H9 (cell line): ENCODE results near the gene GTF3C1. TPM values are rescaled to one million over a fixed set of nuclear protein-coding genes. Genes with fewer than 3 reads are reported as not detected.

Source experiments
- DNase-seq: peaks from one replicate; pipeline ENCODE4 v3.0.0-alpha.2; 2017
- H2AFZ ChIP-seq: one replicate; pipeline ENCODE4 v1.6.1; 2013; ENCODE audit warnings: mild to moderate bottlenecking, low read length, control low read depth, moderate library complexity
- H2AK5ac ChIP-seq: 2 replicates; pipeline ENCODE4 v1.6.1; 2013; ENCODE audit warnings: low read length, control low read depth, mixed read lengths; ENCODE audit not compliant: insufficient read length
- H2BK120ac ChIP-seq: one replicate; pipeline ENCODE4 v1.6.1; 2013; ENCODE audit warnings: low read depth, mild to moderate bottlenecking, low read length, control low read depth, inconsistent platforms; ENCODE audit not compliant: poor library complexity, severe bottlenecking
- H2BK12ac ChIP-seq: 2 replicates; pipeline ENCODE4 v1.6.1; 2013; ENCODE audit warnings: low read length, control low read depth, mixed read lengths, low read depth; ENCODE audit not compliant: insufficient read length
- H2BK15ac ChIP-seq: 2 replicates; pipeline ENCODE4 v1.6.1; 2013; ENCODE audit warnings: low read depth, low read length, control low read depth
- H2BK20ac ChIP-seq: one replicate; pipeline ENCODE4 v1.6.1; 2013; ENCODE audit warnings: low read depth, mild to moderate bottlenecking, low read length, control low read depth, inconsistent platforms; ENCODE audit not compliant: poor library complexity, severe bottlenecking
- H2BK5ac ChIP-seq: 2 replicates; pipeline ENCODE4 v1.6.1; 2013; ENCODE audit warnings: low read length, control low read depth, mixed read lengths; ENCODE audit not compliant: insufficient read length
- H3K14ac ChIP-seq: 2 replicates; pipeline ENCODE4 v1.6.1; 2013; ENCODE audit warnings: low read length, control low read depth; ENCODE audit not compliant: insufficient read depth
- H3K18ac ChIP-seq: 2 replicates; pipeline ENCODE4 v1.6.1; 2013; ENCODE audit warnings: low read depth, mild to moderate bottlenecking, mixed read lengths, low read length, control low read depth; ENCODE audit not compliant: insufficient read length
- H3K23ac ChIP-seq: 2 replicates; pipeline ENCODE4 v1.6.1; 2013; ENCODE audit warnings: low read length, control low read depth, mixed read lengths, low read depth; ENCODE audit not compliant: insufficient read length
- H3K23me2 ChIP-seq: 2 replicates; pipeline ENCODE4 v1.6.1; 2013; ENCODE audit warnings: low read depth, mild to moderate bottlenecking, mixed read lengths, low read length, control low read depth; ENCODE audit not compliant: insufficient read length, poor library complexity, severe bottlenecking
- H3K27ac ChIP-seq: 2 replicates; pipeline ENCODE4 v1.5.1; 2013; ENCODE audit warnings: low read length, control low read depth, mixed read lengths, low read depth; ENCODE audit not compliant: insufficient read length
- H3K27me3 ChIP-seq: 2 replicates; pipeline ENCODE4 v1.6.1; 2013; ENCODE audit warnings: low read length, control low read depth, inconsistent platforms; ENCODE audit not compliant: insufficient read depth
- H3K4ac ChIP-seq: 2 replicates; pipeline ENCODE4 v1.6.1; 2013; ENCODE audit warnings: low read depth, mild to moderate bottlenecking, control low read depth, inconsistent platforms, low read length, moderate library complexity
- H3K4me1 ChIP-seq: 2 replicates; pipeline ENCODE4 v1.6.1; 2013; ENCODE audit warnings: low read length, control low read depth, inconsistent platforms; ENCODE audit not compliant: insufficient read depth
- H3K4me2 ChIP-seq: 2 replicates; pipeline ENCODE4 v1.6.1; 2013; ENCODE audit warnings: low read length, control low read depth, mixed read lengths; ENCODE audit not compliant: insufficient read length, insufficient read depth
- H3K56ac ChIP-seq: 2 replicates; pipeline ENCODE4 v1.6.1; 2013; ENCODE audit warnings: low read depth, mild to moderate bottlenecking, mixed read lengths, low read length, control low read depth; ENCODE audit not compliant: insufficient read length
- H3K79me1 ChIP-seq: 2 replicates; pipeline ENCODE4 v1.6.1; 2013; ENCODE audit warnings: low read depth, mild to moderate bottlenecking, moderate library complexity, low read length, control low read depth, inconsistent platforms; ENCODE audit not compliant: insufficient read depth, poor library complexity, severe bottlenecking
- H3K79me2 ChIP-seq: 2 replicates; pipeline ENCODE4 v1.6.1; 2013; ENCODE audit warnings: low read length, control low read depth, inconsistent platforms; ENCODE audit not compliant: insufficient read depth
- H3K9ac ChIP-seq: 2 replicates; pipeline ENCODE4 v1.6.1; 2013; ENCODE audit warnings: low read length, control low read depth, mixed read lengths; ENCODE audit not compliant: insufficient read length; ENCODE audit errors: extremely low read depth
- H3K9me3 ChIP-seq: one replicate; pipeline ENCODE4 v1.6.1; 2013; ENCODE audit warnings: low read depth, low read length, inconsistent platforms; ENCODE audit not compliant: control insufficient read depth
- H3T11ph ChIP-seq: one replicate; pipeline ENCODE4 v1.6.1; 2013; ENCODE audit warnings: mild to moderate bottlenecking, low read length, control low read depth, inconsistent platforms
- H4K20me1 ChIP-seq: one replicate; pipeline ENCODE4 v1.6.1; 2013; ENCODE audit not compliant: control insufficient read depth, insufficient read length, insufficient read depth
- H4K5ac ChIP-seq: 2 replicates; pipeline ENCODE4 v1.6.1; 2013; ENCODE audit warnings: low read depth, mild to moderate bottlenecking, mixed read lengths, low read length, control low read depth; ENCODE audit not compliant: insufficient read length
- H4K8ac ChIP-seq: replicated peaks from 2 replicates; pipeline ENCODE4 v1.6.1; 2013; ENCODE audit warnings: low read length, control low read depth, mixed read lengths, low read depth; ENCODE audit not compliant: insufficient read length
- H4K91ac ChIP-seq: 2 replicates; pipeline ENCODE4 v1.6.1; 2013; ENCODE audit warnings: low read depth, mild to moderate bottlenecking, moderate library complexity, mixed read lengths, low read length, control low read depth; ENCODE audit not compliant: insufficient read length
- H3K27ac Mint-ChIP-seq, 3 experiments: 2 replicates in 2 of 3; 3 replicates in 1 of 3; pipeline ENCODE4 v1.8.0; 2020 to 2021; ENCODE audit warnings: mixed read lengths in 3 of 3, mild to moderate bottlenecking in 1 of 3, moderate library complexity in 1 of 3
- H3K27me3 Mint-ChIP-seq: 2 replicates; pipeline ENCODE4 v1.8.0; 2021; ENCODE audit warnings: low read depth, mild to moderate bottlenecking, moderate library complexity, mixed read lengths
- H3K36me3 Mint-ChIP-seq, 3 experiments: 2 replicates in 2 of 3; 3 replicates in 1 of 3; pipeline ENCODE4 v1.8.0; 2020 to 2021; ENCODE audit warnings: low read depth in 3 of 3, mixed read lengths in 3 of 3; ENCODE audit not compliant: insufficient read depth in 1 of 3
- H3K4me1 Mint-ChIP-seq, 2 experiments: 2 replicates each; pipeline ENCODE4 v1.8.0; 2020; ENCODE audit warnings: mixed read lengths in 2 of 2
- H3K4me3 Mint-ChIP-seq, 2 experiments: 2 replicates in 1 of 2; 3 replicates in 1 of 2; pipeline ENCODE4 v1.8.0; 2020 to 2021; ENCODE audit warnings: mild to moderate bottlenecking in 2 of 2, mixed read lengths in 2 of 2, moderate library complexity in 1 of 2
- H3K9me3 Mint-ChIP-seq, 2 experiments: 2 replicates in 1 of 2; 3 replicates in 1 of 2; pipeline ENCODE4 v1.8.0; 2020; ENCODE audit warnings: mild to moderate bottlenecking in 2 of 2, mixed read lengths in 2 of 2, moderate library complexity in 1 of 2
- WGBS: extraction: QIAGEN DNeasy Blood & Tissue Kit; methylation state at CpG from one replicate; pipeline ENCODE4 v1.1.7; 2013; ENCODE audit warnings: missing lambda C conversion rate, low lambda C conversion rate, mixed read lengths; ENCODE audit not compliant: insufficient read length; ENCODE audit errors: extremely low coverage; 5-methylcytosine and 5-hydroxymethylcytosine counted together
- total RNA-seq: library from RNA; stranded (reverse); gene quantifications from 2 replicates; pipeline ENCODE4 v1.2.1, GENCODE V29; 2021
- TF ChIP-seq, protein P1 (sequence below): fragments of 200-600 bp; sonication (generic); conservative IDR thresholded peaks from 3 replicates; pipeline ENCODE4 v1.8.0; 2021; ENCODE audit warnings: antibody characterized with exemption, mild to moderate bottlenecking

Gene GTF3C1
- total RNA-seq, 1 experiment from 2014 or later, result 113 TPM

DNA sequence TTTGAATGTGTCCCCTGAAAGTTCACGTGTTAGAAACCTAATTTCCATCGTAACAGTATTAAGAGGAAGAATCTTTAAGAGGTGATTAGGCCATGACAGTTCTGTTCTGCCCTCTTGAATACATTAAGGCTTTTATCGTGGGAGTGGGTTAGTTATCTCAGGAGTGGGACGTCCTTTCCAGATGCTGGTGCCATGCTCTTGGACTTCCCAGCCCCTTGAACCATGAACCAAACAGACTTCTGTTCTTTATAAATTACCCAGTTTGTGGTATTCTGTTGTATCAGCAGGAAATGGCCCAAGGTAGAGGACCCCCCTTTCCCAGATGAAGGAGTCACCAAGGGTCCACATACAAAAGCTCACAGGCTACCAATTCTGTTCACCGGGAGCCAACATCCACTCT is 10.1 kb downstream of the GTF3C1 start:
- H3K27ac ChIP-seq, result no peak overlapping the region
- Mint-ChIP-seq H3K36me3 (peaks cover 67 to 86% (median 85%) of the 10 kb centered on the region in 3 experiments), H3K27ac (no peak overlapping the region), H3K4me1 (no peaks in the 10 kb centered on the region), H3K27me3 (no peaks in the 10 kb centered on the region), H3K4me3 (no peak overlapping the region), H3K9me3 (no peaks in the 10 kb centered on the region)
- no peaks in the 10 kb centered on the region for H3K23me2 ChIP-seq
- TF ChIP-seq, protein P1, sequence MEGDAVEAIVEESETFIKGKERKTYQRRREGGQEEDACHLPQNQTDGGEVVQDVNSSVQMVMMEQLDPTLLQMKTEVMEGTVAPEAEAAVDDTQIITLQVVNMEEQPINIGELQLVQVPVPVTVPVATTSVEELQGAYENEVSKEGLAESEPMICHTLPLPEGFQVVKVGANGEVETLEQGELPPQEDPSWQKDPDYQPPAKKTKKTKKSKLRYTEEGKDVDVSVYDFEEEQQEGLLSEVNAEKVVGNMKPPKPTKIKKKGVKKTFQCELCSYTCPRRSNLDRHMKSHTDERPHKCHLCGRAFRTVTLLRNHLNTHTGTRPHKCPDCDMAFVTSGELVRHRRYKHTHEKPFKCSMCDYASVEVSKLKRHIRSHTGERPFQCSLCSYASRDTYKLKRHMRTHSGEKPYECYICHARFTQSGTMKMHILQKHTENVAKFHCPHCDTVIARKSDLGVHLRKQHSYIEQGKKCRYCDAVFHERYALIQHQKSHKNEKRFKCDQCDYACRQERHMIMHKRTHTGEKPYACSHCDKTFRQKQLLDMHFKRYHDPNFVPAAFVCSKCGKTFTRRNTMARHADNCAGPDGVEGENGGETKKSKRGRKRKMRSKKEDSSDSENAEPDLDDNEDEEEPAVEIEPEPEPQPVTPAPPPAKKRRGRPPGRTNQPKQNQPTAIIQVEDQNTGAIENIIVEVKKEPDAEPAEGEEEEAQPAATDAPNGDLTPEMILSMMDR, result no peak
- H3K14ac ChIP-seq, result no peak overlapping the region
- no peak overlapping the region for H3K4ac ChIP-seq
- H3K79me1 ChIP-seq, result no peaks in the 10 kb centered on the region
- H2AK5ac ChIP-seq, result no peak overlapping the region
- no peaks in the 10 kb centered on the region for H4K20me1 ChIP-seq
- H3K9ac ChIP-seq, result no peak overlapping the region
- no peak overlapping the region for H2BK20ac ChIP-seq
- H3K9me3 ChIP-seq, result no peaks in the 10 kb centered on the region
- no peaks in the 10 kb centered on the region for H3K4me1 ChIP-seq
- H2BK120ac ChIP-seq, result no peak overlapping the region
- H3K56ac ChIP-seq, result no peak overlapping the region
- no peak overlapping the region for H3K18ac ChIP-seq
- no peak overlapping the region for H3K4me2 ChIP-seq
- no peak overlapping the region for H2BK5ac ChIP-seq
- H2BK15ac ChIP-seq, result no peak overlapping the region
- no peak overlapping the region for H4K5ac ChIP-seq
- no peak overlapping the region for H2BK12ac ChIP-seq
- no peak overlapping the region for H3T11ph ChIP-seq
- no peak overlapping the region for H4K8ac ChIP-seq
- no CpG with 5 or more reads among the region's 5 CpGs for WGBS
- H4K91ac ChIP-seq, result no peak overlapping the region
- no peaks in the 10 kb centered on the region for H3K27me3 ChIP-seq
- no peak for DNase-seq
- no peak overlapping the region for H3K23ac ChIP-seq
- H2AFZ ChIP-seq, result no peak overlapping the region
- no peaks in the 10 kb centered on the region for H3K79me2 ChIP-seq
